Activated naive CD4-positive, alpha-beta T cell treated with anti-CD3 and anti-CD28 coated beads, Interleukin-2, amount 10 ng/mL, durations not matched to agents 7 days and 5 days (primary cell): Measurements from ENCODE around the gene UBTFL1.

Experiments
- CTCF ChIA-PET: fragments of 350-600 bp; sonication (Branson Sonifier 250); formaldehyde crosslinking; loops from one replicate; lab custom pipeline; 2021; ENCODE audit warnings: antibody characterized with exemption; lab: Charles Lee
- DNase-seq: peaks from one replicate; pipeline ENCODE4 v3.0.0-alpha.2; 2020
- H3K27ac Mint-ChIP-seq: one replicate; pipeline ENCODE4 v1.8.0; 2021; ENCODE audit warnings: mild to moderate bottlenecking, moderate library complexity, mixed read lengths
- H3K27me3 Mint-ChIP-seq: one replicate; pipeline ENCODE4 v1.8.0; 2021; ENCODE audit warnings: mild to moderate bottlenecking, mixed read lengths
- H3K36me3 Mint-ChIP-seq: one replicate; pipeline ENCODE4 v1.8.0; 2021; ENCODE audit warnings: mixed read lengths
- H3K4me1 Mint-ChIP-seq: one replicate; pipeline ENCODE4 v1.8.0; 2021; ENCODE audit warnings: mixed read lengths
- H3K4me3 Mint-ChIP-seq: one replicate; pipeline ENCODE4 v1.8.0; 2021; ENCODE audit warnings: mild to moderate bottlenecking, moderate library complexity, mixed read lengths
- H3K9me3 Mint-ChIP-seq: one replicate; pipeline ENCODE4 v1.8.0; 2021; ENCODE audit warnings: mixed read lengths

UBTFL1 gene

DNA sequence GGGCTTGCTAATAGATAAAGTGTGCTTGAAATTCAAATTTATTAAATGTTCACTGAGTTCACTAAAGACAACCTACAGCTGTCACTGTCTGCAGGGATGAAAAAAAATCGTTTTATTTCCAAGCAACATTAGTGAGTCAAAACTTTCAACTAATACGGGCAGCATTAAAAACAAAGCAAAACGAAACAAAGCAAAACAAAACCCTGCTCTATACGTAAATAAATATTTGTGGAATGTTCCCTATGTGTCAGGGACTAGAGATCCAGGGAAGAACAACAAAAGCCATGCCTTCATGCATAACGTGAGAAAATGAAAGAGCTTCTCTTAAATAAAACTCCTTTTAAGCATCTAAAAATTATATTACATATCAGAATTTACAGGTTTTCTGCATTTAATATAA is 49.3 kb downstream of the UBTFL1 start:
- CTCF ChIA-PET, result no interaction called here
- Mint-ChIP-seq H3K9me3 (no peaks in the 10 kb centered on the region), H3K36me3 (no peaks in the 10 kb centered on the region), H3K27me3 (peaks cover 28% of the 10 kb centered on the region), H3K4me3 (peak overlapping the region; percentile 25), H3K4me1 (peaks cover 8% of the 10 kb centered on the region), H3K27ac (no peak overlapping the region)
- no peak for DNase-seq
